ENCODE results near the gene SMO.
A peak's percentile ranks its signal among the peaks of the same experiment; 100 is the strongest.

Gene SMO

DNA sequence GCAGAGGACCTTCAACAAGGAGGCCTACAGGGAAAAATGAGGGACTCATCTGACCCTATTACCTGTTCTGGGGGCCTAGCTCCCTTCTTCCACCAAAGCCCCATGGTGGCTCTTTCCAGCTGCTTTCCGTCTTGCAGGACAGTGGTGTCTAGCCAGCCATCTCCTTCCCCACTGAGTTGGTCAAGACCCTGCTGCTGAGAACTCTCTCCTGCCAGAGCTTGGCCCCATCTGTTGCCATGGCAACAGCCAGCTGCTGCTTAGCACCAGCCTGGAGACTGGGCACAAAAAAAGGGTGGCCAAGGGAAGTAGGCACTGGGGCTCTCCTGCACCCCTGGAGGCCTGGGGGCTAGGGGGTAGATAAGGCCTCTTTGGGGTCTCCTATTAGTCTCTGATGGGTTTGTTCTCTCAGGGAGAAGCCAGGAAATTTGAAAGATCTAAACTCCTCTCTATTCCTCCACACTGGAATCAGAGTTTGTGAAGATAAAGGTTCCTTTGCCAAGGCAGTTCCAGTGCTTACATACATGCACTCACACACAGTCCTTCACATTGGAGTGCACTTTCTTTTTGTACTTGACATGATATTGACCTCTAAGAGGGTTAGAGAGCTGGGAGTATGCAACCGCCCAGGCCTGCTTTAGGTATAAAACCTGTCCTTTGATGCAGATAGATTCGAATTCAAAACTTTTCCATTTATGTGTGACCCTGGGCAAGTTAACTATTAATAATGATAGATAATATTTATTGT lies 28.1 kb upstream of the SMO start:
- ChIA-PET POLR2A (no interaction called here), CTCF (no interaction called here)
- TF ChIP-seq HDGF (IDR thresholded peaks at IDR 0.05; ENCODE audit: borderline replicate concordance) (no peak), FOXK2 (IDR thresholded peaks at IDR 0.05) (no peak), SP1 (IDR thresholded peaks at IDR 0.05) (no peak), ZNF384 (IDR thresholded peaks at IDR 0.05) (no peak), BHLHE40 (IDR thresholded peaks at IDR 0.05; ENCODE audit: borderline replicate concordance) (no peak), CTBP1 (IDR thresholded peaks at IDR 0.05; ENCODE audit: borderline replicate concordance) (no peak)
- no peak for DNase-seq (ENCODE audit: extremely low spot score)

DNA sequence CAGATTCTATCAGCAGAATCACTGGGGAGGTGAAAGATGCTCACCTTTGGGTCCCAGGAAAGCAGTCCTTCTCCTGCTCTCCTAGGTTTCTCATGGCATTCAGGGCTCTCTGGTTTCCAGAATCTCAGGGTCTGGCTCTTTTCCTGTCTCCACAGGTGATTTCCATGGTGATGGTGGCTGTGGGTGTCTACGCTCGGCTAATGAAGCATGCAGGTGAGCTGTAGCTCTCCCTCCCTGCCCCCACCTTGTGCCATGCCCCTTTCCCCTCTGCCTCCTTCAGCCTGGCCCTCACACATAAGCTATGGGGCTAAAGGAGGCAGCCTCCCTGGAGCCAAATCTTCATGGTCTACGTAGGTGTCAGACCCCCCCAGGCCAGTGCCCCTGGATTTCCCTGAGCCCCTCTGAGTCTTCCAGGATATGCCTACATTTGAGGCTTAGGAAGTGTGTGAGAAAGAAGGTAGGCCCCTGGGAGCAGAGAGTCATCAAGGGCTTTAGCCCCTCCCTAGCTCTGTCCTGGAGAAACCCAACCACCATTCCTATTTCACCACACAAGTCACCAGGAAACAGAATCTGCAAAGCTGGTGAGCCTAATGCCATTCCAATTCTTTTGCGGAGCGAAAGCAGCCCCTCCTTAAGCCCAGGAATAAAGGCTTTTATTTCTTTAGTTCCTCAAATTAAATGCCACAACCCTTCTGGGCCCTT lies 26.8 kb upstream of the SMO start:
- POLR2A ChIA-PET = no interaction called here
- TF ChIP-seq ELF4 (IDR thresholded peaks at IDR 0.05) (no peak), FOXK2 (IDR thresholded peaks at IDR 0.05) (no peak), ZNF384 (IDR thresholded peaks at IDR 0.05) (no peak), BHLHE40 (IDR thresholded peaks at IDR 0.05; ENCODE audit: borderline replicate concordance) (no peak), L3MBTL2 (conservative IDR thresholded peaks at IDR 0.05) (no peak), NFRKB (IDR thresholded peaks at IDR 0.05) (no peak), TARDBP (IDR thresholded peaks at IDR 0.05) (no peak), LEF1 (IDR thresholded peaks at IDR 0.05; ENCODE audit: borderline replicate concordance) (no peak), SUZ12 (IDR thresholded peaks at IDR 0.05) (no peak), CTBP1 (IDR thresholded peaks at IDR 0.05; ENCODE audit: borderline replicate concordance) (no peak), FOXA1 (IDR thresholded peaks at IDR 0.05) (no peak), HDGF (IDR thresholded peaks at IDR 0.05; ENCODE audit: borderline replicate concordance) (no peak), SP1 (IDR thresholded peaks at IDR 0.05) (no peak), ARNT (IDR thresholded peaks at IDR 0.05) (no peak), FOXM1 (IDR thresholded peaks at IDR 0.05; ENCODE audit: borderline replicate concordance) (no peak)
- TF ChIP-seq, protein P1, sequence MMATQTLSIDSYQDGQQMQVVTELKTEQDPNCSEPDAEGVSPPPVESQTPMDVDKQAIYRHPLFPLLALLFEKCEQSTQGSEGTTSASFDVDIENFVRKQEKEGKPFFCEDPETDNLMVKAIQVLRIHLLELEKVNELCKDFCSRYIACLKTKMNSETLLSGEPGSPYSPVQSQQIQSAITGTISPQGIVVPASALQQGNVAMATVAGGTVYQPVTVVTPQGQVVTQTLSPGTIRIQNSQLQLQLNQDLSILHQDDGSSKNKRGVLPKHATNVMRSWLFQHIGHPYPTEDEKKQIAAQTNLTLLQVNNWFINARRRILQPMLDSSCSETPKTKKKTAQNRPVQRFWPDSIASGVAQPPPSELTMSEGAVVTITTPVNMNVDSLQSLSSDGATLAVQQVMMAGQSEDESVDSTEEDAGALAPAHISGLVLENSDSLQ (IDR thresholded peaks at IDR 0.05) = no peak
- no peak for DNase-seq (ENCODE audit: extremely low spot score)
- CTCF ChIA-PET = no interaction called here

DNA sequence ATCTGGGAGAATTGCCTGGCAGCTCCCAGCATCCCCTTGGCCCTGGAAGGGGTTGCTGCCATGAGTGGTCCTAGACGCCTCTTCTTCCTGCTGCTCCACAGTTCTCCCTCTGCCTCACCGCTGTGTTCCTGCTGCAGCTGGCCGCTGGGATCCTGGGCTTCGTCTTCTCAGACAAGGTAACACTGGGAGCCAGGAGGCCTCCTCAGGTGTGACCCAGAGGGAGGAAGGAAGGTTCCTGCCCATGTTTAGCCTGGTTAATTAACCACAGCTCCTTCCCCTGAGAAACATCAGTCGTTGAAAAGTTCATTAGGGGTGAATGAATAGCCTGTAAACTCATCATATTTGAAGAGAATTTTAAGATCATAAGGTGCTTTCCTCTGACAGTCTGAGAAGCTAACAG lies 25.7 kb upstream of the SMO start:
- TF ChIP-seq FOXK2 (IDR thresholded peaks at IDR 0.05) = no peak
- no peak for TF ChIP-seq ELF4 (IDR thresholded peaks at IDR 0.05)
- no peak for TF ChIP-seq FOXM1 (IDR thresholded peaks at IDR 0.05; ENCODE audit: borderline replicate concordance)
- no peak for TF ChIP-seq L3MBTL2 (conservative IDR thresholded peaks at IDR 0.05)
- TF ChIP-seq FOXA1 (IDR thresholded peaks at IDR 0.05) = no peak
- TF ChIP-seq LEF1 (IDR thresholded peaks at IDR 0.05; ENCODE audit: borderline replicate concordance) = no peak
- no peak for TF ChIP-seq BHLHE40 (IDR thresholded peaks at IDR 0.05; ENCODE audit: borderline replicate concordance)
- TF ChIP-seq SP1 (IDR thresholded peaks at IDR 0.05) = no peak
- TF ChIP-seq NFRKB (IDR thresholded peaks at IDR 0.05) = no peak
- TF ChIP-seq TARDBP (IDR thresholded peaks at IDR 0.05) = no peak
- no peak for TF ChIP-seq CTBP1 (IDR thresholded peaks at IDR 0.05; ENCODE audit: borderline replicate concordance)
- no peak for TF ChIP-seq SUZ12 (IDR thresholded peaks at IDR 0.05)
- no peak for TF ChIP-seq ARNT (IDR thresholded peaks at IDR 0.05)
- CTCF ChIA-PET = interaction anchor here (0.7 to 1.8 kb wide), 3 partner anchors 10 to 56 kb away, joined by 3 to 11 read pairs (median 7); no protein-coding TSS in a partner anchor
- DNase-seq (ENCODE audit: extremely low spot score) = no peak
- POLR2A ChIA-PET = no interaction called here

DNA sequence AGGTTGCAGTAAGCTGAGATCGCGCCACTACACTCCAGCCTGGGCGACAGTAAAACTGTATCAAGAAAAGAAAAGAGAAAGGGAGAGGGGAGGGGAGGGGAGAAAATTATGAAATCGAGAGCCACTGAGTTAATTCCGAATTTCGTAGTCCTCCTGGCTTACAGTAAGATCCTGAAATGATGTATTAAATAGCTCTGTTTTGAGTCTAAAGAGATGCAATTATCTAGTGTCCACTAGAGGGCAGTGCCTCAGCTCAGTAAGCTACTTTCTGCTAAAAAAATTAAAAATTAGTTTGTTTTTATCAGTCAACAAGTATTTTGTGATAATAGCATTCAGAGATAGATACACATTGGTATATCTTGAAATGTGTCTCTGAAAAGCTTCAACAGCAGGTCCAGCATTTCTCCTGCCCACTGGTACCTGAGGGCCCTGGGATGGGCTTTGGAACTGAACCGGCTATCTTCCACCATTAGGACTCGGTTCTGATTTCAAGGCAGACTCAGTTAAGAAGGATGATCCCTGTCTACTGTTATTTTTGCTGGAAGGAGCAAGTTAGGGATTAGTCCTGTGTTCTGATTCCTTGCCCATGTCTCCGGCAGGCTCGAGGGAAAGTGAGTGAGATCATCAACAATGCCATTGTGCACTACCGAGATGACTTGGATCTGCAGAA lies 24.4 kb upstream of the SMO start:
- ChIA-PET POLR2A (interaction anchor here (0.8 kb wide), 1 partner anchor 20 kb away, joined by 3 read pairs; the partner anchor contains the start of gene TSPAN33), CTCF (interaction anchor here (0.5 to 1.8 kb wide), 29 partner anchors 8 to 752 kb away, joined by 3 to 34 read pairs (median 3); partner anchors contain the start of gene AHCYL2)
- TF ChIP-seq NFRKB (IDR thresholded peaks at IDR 0.05) (no peak), TARDBP (IDR thresholded peaks at IDR 0.05) (no peak), LEF1 (IDR thresholded peaks at IDR 0.05; ENCODE audit: borderline replicate concordance) (no peak), FOXA1 (IDR thresholded peaks at IDR 0.05) (no peak), ZNF384 (IDR thresholded peaks at IDR 0.05) (no peak), BHLHE40 (IDR thresholded peaks at IDR 0.05; ENCODE audit: borderline replicate concordance) (no peak), FOXK2 (IDR thresholded peaks at IDR 0.05) (no peak), ELF4 (IDR thresholded peaks at IDR 0.05) (no peak), SUZ12 (IDR thresholded peaks at IDR 0.05) (no peak), ARNT (IDR thresholded peaks at IDR 0.05) (no peak), HDGF (IDR thresholded peaks at IDR 0.05; ENCODE audit: borderline replicate concordance) (no peak), CTBP1 (IDR thresholded peaks at IDR 0.05; ENCODE audit: borderline replicate concordance) (no peak), FOXM1 (IDR thresholded peaks at IDR 0.05; ENCODE audit: borderline replicate concordance) (no peak), SP1 (IDR thresholded peaks at IDR 0.05) (no peak), L3MBTL2 (conservative IDR thresholded peaks at IDR 0.05) (no peak)
- TF ChIP-seq, protein P1 (IDR thresholded peaks at IDR 0.05) = no peak
- peak; percentile 47 for DNase-seq (ENCODE audit: extremely low spot score)

DNA sequence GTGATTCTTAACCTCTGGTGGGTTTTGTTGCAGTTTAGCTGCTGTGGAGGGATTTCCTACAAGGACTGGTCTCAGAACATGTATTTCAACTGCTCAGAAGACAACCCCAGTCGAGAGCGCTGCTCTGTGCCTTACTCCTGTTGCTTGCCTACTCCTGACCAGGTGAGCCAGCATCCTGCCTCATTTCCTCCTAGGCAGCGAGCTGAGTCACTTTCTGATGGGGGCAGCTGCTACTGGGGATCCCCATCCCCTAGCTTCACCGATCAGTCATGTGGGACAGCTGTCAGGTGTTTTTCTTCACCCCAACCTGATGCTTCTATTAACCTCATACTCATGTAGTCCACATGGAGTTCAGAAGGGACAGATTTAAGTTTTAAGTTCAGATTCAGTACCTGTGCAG lies 21.7 kb upstream of the SMO start:
- ChIA-PET CTCF (no interaction called here), POLR2A (no interaction called here)
- no peak for TF ChIP-seq ARNT (IDR thresholded peaks at IDR 0.05)
- TF ChIP-seq FOXA1 (IDR thresholded peaks at IDR 0.05) = no peak
- no peak for TF ChIP-seq L3MBTL2 (conservative IDR thresholded peaks at IDR 0.05)
- no peak for TF ChIP-seq NFRKB (IDR thresholded peaks at IDR 0.05)
- no peak for TF ChIP-seq TARDBP (IDR thresholded peaks at IDR 0.05)
- no peak for TF ChIP-seq ELF4 (IDR thresholded peaks at IDR 0.05)
- TF ChIP-seq SUZ12 (IDR thresholded peaks at IDR 0.05) = no peak
- TF ChIP-seq ZNF384 (IDR thresholded peaks at IDR 0.05) = no peak
- TF ChIP-seq, protein P1 (IDR thresholded peaks at IDR 0.05) = no peak
- DNase-seq (ENCODE audit: extremely low spot score) = no peak

Data from HEK293T (cell line).